B cell (primary cell): ENCODE data around the gene PRKCB. TPM values are rescaled to one million over a fixed set of nuclear protein-coding genes. Genes with fewer than 3 reads are reported as not detected.

Experiments
- ATAC-seq: fragments of 200-7000 bp; cut with Tn5 transposase; one replicate; pipeline ENCODE4 v1.10.0; 2021; ENCODE audit warnings: low read depth, mild to moderate bottlenecking, moderate number of reproducible peaks, moderate library complexity
- CTCF ChIA-PET: fragments of 350-600 bp; sonication (Branson Sonifier 250); formaldehyde crosslinking; loops from one replicate; lab custom pipeline; 2021; ENCODE audit warnings: antibody characterized with exemption, inconsistent platforms; lab: Charles Lee
- POLR2A ChIA-PET: fragments of 350-600 bp; sonication (Branson Sonifier 250); formaldehyde crosslinking; loops from one replicate; lab custom pipeline; 2021; ENCODE audit warnings: antibody characterized with exemption; lab: Charles Lee
- DNase-seq: peaks from one replicate; pipeline ENCODE4 v3.0.0; 2013
- H2AFZ ChIP-seq: 2 replicates; pipeline ENCODE4 v1.6.1; 2012; ENCODE audit warnings: mild to moderate bottlenecking, low read depth, low read length; ENCODE audit not compliant: insufficient read depth, poor library complexity, severe bottlenecking
- H3K27ac ChIP-seq, 2 donors: 1 replicate in 1 of 2; 2 replicates in 1 of 2; pipeline ENCODE4 v1.5.1; 2012 to 2013; ENCODE audit warnings: low read length in 2 of 2, mild to moderate bottlenecking in 2 of 2, moderate library complexity in 1 of 2
- H3K27me3 ChIP-seq, 4 experiments: fragments of 200-600 bp in 1 of 4; sonication (generic) in 1 of 4; replicated peaks in 1 of 4; 1 replicate in 2 of 4; 2 replicates in 2 of 4; pipeline versions ENCODE4 v1.6.1 to v1.7.0; 2013 to 2016; ENCODE audit warnings: low read length in 3 of 4, mild to moderate bottlenecking in 2 of 4, mixed read lengths in 1 of 4, moderate library complexity in 1 of 4; ENCODE audit not compliant: insufficient read depth in 4 of 4, control insufficient read depth in 3 of 4; ENCODE audit errors: control extremely low read depth in 1 of 4
- H3K36me3 ChIP-seq, 2 experiments: replicated peaks in 1 of 2; 1 replicate in 1 of 2; 2 replicates in 1 of 2; pipeline versions ENCODE4 v1.6.1 to v1.7.1; 2013; ENCODE audit warnings: low read length in 1 of 2; ENCODE audit not compliant: insufficient read depth in 2 of 2, control insufficient read depth in 1 of 2; ENCODE audit errors: control extremely low read depth in 1 of 2, extremely low read depth in 1 of 2
- H3K4me1 ChIP-seq, 2 donors: fragments of 200-600 bp in 1 of 2; sonication (generic) in 1 of 2; 1 replicate in 1 of 2; 2 replicates in 1 of 2; pipeline versions ENCODE4 v1.5.1 to v1.6.1; 2013 to 2017; ENCODE audit warnings: low read length in 2 of 2; ENCODE audit not compliant: control insufficient read depth in 2 of 2, insufficient read depth in 2 of 2
- H3K4me2 ChIP-seq: replicated peaks from 2 replicates; pipeline ENCODE3; 2012; ENCODE audit warnings: mild to moderate bottlenecking, low read depth, low read length; ENCODE audit not compliant: poor library complexity, severe bottlenecking
- H3K4me3 ChIP-seq, 5 experiments: fragments of 200-600 bp in 1 of 5; sonication (generic) in 1 of 5; 1 replicate in 3 of 5; 2 replicates in 2 of 5; pipeline versions ENCODE4 v1.5.1 to v1.7.0; 2011 to 2016; ENCODE audit warnings: low read length in 4 of 5, mild to moderate bottlenecking in 4 of 5, low read depth in 2 of 5, control low read depth in 1 of 5, moderate library complexity in 1 of 5; ENCODE audit not compliant: insufficient read depth in 1 of 5; ENCODE audit errors: control extremely low read depth in 1 of 5, extremely low read depth in 1 of 5
- H3K79me2 ChIP-seq: fragments of 200-600 bp; sonication (generic); one replicate; pipeline ENCODE4 v1.6.0; 2016; ENCODE audit warnings: low read length; ENCODE audit not compliant: control insufficient read depth, insufficient read depth
- H3K9ac ChIP-seq: fragments of 200-600 bp; sonication (generic); 2 replicates; pipeline ENCODE4 v1.6.1; 2017; ENCODE audit warnings: mild to moderate bottlenecking, low read length, moderate library complexity
- H3K9me3 ChIP-seq, 3 donors: one replicate each; pipeline versions ENCODE4 v1.6.1 to v1.7.1; 2013; ENCODE audit warnings: low read length in 2 of 3; ENCODE audit not compliant: control insufficient read depth in 2 of 3, insufficient read depth in 1 of 3; ENCODE audit errors: control extremely low read depth in 1 of 3
- H4K20me1 ChIP-seq: 2 replicates; pipeline ENCODE4 v1.6.0; 2012; ENCODE audit warnings: mild to moderate bottlenecking, low read length; ENCODE audit not compliant: insufficient read depth, control insufficient read depth, poor library complexity, severe bottlenecking
- H3K27ac Mint-ChIP-seq: one replicate; pipeline ENCODE4 v1.8.0; 2021; ENCODE audit warnings: mixed read lengths
- H3K27me3 Mint-ChIP-seq: one replicate; pipeline ENCODE4 v1.8.0; 2021; ENCODE audit warnings: mixed read lengths
- H3K4me1 Mint-ChIP-seq: one replicate; pipeline ENCODE4 v1.8.0; 2021; ENCODE audit warnings: mixed read lengths
- H3K4me3 Mint-ChIP-seq: one replicate; pipeline ENCODE4 v1.8.0; 2021; ENCODE audit warnings: mixed read lengths
- H3K9me3 Mint-ChIP-seq: one replicate; pipeline ENCODE4 v1.8.0; 2022; ENCODE audit warnings: mixed read lengths; ENCODE audit not compliant: insufficient read depth
- EZH2 ChIP-seq: IDR thresholded peaks from 2 replicates; pipeline ENCODE4 v1.6.1; 2012; ENCODE audit warnings: borderline replicate concordance, low read depth, mild to moderate bottlenecking, moderate library complexity, low read length; ENCODE audit not compliant: insufficient read depth, poor library complexity, severe bottlenecking
- WGBS: methylation state at CpG from one replicate; pipeline ENCODE4 v1.1.5; 2013; ENCODE audit warnings: missing lambda C conversion rate; ENCODE audit not compliant: insufficient coverage; 5-methylcytosine and 5-hydroxymethylcytosine counted together
- intact Hi-C: fragments of 100-400 bp; cut with micrococcal nuclease; formaldehyde crosslinking; loops from one replicate; pipeline ENCODE4 v1.10.0; 2022
- polyA plus RNA-seq: library from polyadenylated mRNA; depleted of rRNA; stranded (reverse); fragments of >200 nt; gene quantifications from 2 replicates; pipeline ENCODE4 v1.2.3, GENCODE V29; 2012
- total RNA-seq, 2 donors: library from RNA; stranded (reverse); fragments of 120-200 nt in 1 of 2; gene quantifications; 1 replicate in 1 of 2; 2 replicates in 1 of 2; pipeline versions ENCODE4 v1.2.3 to v1.2.4, GENCODE V29; 2013 to 2022
- TF ChIP-seq, protein P1 (sequence below): fragments of 200-600 bp; IDR thresholded peaks from one replicate; pipeline ENCODE4 v1.8.0; 2022; ENCODE audit warnings: antibody characterized with exemption, mild to moderate bottlenecking

PRKCB gene
- total and polyA plus RNA-seq, 2 donors (not counting 1 experiment from before 2014, with no cell fraction given): 106 to 373 TPM

DNA sequence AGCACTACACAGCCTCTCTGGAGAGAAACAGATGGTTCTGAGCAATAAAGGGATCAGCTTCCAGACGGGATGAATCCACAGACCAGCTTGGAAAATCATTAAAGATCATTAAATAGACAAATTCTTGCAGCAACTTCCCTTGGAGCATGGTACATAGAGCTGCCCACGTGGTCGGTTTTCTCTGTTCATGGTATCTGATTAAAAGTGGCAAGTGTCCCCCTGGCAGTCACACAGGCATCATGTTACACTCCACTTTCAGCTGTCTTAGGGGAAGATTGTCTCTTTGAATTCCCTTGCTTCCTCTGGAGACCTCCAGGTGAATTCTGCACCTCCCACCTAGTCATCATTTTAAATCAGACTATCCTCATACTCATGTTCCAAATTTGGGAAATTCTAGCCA lies 328.2 kb downstream of the PRKCB start:
- Histone ChIP-seq H3K27ac (no peak overlapping the region), H3K9me3 (no peaks in the 10 kb centered on the region), H4K20me1 (peaks cover 55% of the 10 kb centered on the region), H3K4me1 (peaks cover 0 to 3% of the 10 kb centered on the region in 2 donors), H3K4me2 (no peak overlapping the region), H3K9ac (no peak overlapping the region), H2AFZ (no peak overlapping the region), H3K27me3 (no peaks in the 10 kb centered on the region), H3K4me3 (no peak overlapping the region), H3K36me3 (peaks cover 13 to 75% of the 10 kb centered on the region in 2 experiments), H3K79me2 (peaks cover 4% of the 10 kb centered on the region)
- intact Hi-C loops: no loop called here
- no CpG with 5 or more reads among the region's 3 CpGs for WGBS
- Mint-ChIP-seq H3K4me1 (peaks cover 14% of the 10 kb centered on the region), H3K27me3 (no peaks in the 10 kb centered on the region), H3K27ac (no peak overlapping the region), H3K4me3 (no peak overlapping the region), H3K9me3 (no peaks in the 10 kb centered on the region)
- DNase-seq: no peak
- POLR2A ChIA-PET: no interaction called here
- ATAC-seq: no peak
- CTCF ChIA-PET: interaction anchor here (2.3 kb wide), 1 partner anchor 9 kb away, joined by 5 read pairs; no protein-coding TSS in a partner anchor
- TF ChIP-seq, protein P1, sequence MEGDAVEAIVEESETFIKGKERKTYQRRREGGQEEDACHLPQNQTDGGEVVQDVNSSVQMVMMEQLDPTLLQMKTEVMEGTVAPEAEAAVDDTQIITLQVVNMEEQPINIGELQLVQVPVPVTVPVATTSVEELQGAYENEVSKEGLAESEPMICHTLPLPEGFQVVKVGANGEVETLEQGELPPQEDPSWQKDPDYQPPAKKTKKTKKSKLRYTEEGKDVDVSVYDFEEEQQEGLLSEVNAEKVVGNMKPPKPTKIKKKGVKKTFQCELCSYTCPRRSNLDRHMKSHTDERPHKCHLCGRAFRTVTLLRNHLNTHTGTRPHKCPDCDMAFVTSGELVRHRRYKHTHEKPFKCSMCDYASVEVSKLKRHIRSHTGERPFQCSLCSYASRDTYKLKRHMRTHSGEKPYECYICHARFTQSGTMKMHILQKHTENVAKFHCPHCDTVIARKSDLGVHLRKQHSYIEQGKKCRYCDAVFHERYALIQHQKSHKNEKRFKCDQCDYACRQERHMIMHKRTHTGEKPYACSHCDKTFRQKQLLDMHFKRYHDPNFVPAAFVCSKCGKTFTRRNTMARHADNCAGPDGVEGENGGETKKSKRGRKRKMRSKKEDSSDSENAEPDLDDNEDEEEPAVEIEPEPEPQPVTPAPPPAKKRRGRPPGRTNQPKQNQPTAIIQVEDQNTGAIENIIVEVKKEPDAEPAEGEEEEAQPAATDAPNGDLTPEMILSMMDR: no peak
- TF ChIP-seq EZH2: no peak

DNA sequence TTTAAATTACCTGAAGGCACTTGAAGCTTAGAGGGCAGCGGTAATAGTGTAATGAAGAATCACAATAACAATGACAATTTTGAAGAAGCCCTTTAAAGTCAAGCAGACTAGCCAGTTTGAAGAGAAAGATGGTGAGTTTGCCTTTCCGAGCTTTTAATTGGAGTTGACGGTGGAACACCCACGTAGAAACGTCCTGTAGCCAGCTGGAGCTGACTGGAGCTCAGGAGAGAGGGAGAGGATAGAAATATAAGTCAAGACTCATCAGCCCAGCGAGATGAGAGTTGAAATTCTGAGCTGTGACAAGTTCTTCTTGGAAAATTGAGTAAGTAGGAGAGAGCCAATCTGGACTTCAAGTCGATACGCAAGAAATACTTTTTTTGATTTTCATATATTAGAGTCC lies 328.6 kb downstream of the PRKCB start:
- Histone ChIP-seq H3K27ac (no peak overlapping the region), H3K4me1 (peaks cover 0 to 3% of the 10 kb centered on the region in 2 donors), H2AFZ (no peak overlapping the region), H3K9me3 (no peaks in the 10 kb centered on the region), H3K27me3 (no peaks in the 10 kb centered on the region), H3K36me3 (peaks cover 16 to 75% of the 10 kb centered on the region in 2 experiments), H3K4me2 (no peak overlapping the region), H3K79me2 (peaks cover 5% of the 10 kb centered on the region), H3K4me3 (no peak overlapping the region), H4K20me1 (peaks cover 55% of the 10 kb centered on the region), H3K9ac (no peak overlapping the region)
- WGBS: 95% methylated on average over 6 of the region's 8 CpGs
- POLR2A ChIA-PET: no interaction called here
- TF ChIP-seq, protein P1: no peak
- TF ChIP-seq EZH2: no peak
- Mint-ChIP-seq H3K9me3 (no peaks in the 10 kb centered on the region), H3K4me1 (peaks cover 14% of the 10 kb centered on the region), H3K27me3 (no peaks in the 10 kb centered on the region), H3K27ac (peak overlapping the region; percentile 11), H3K4me3 (no peak overlapping the region)
- intact Hi-C loops: no loop called here
- DNase-seq (no peak), ATAC-seq (no peak)
- CTCF ChIA-PET: interaction anchor here (2.3 kb wide), 1 partner anchor 8 kb away, joined by 5 read pairs; no protein-coding TSS in a partner anchor
